GM21723 (cell line): ENCODE measurements around the gene ERP44.
A peak's percentile ranks its signal among the peaks of the same experiment; 100 is the strongest.

Experiments used
- ATAC-seq: cut with Tn5 transposase; IDR thresholded peaks from one replicate; pipeline ENCODE4 v1.9.1; 2021; ENCODE audit warnings: mild to moderate bottlenecking, moderate library complexity; ENCODE audit not compliant: unreplicated experiment

The ERP44 gene

DNA sequence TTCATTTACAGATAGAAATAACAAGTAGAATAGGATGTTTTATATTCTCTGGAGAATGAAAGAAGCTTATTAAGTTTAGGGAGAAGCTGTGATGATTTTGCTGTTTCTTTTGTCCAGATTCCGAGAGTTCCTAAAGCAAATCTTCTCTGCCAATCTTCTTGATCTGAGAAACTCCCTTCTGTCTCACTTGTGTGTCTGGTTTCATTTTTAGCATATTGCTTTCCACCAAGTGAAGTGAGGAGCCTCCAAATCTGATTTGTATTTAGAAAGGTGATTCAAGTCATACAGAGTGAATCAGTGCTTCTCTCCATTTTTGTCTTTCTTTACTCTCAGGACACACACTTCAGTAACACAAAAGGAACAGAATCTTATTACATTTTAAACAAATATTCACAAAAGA is 144.0 kb downstream of the ERP44 start:
- peak; percentile 63 for ATAC-seq

DNA sequence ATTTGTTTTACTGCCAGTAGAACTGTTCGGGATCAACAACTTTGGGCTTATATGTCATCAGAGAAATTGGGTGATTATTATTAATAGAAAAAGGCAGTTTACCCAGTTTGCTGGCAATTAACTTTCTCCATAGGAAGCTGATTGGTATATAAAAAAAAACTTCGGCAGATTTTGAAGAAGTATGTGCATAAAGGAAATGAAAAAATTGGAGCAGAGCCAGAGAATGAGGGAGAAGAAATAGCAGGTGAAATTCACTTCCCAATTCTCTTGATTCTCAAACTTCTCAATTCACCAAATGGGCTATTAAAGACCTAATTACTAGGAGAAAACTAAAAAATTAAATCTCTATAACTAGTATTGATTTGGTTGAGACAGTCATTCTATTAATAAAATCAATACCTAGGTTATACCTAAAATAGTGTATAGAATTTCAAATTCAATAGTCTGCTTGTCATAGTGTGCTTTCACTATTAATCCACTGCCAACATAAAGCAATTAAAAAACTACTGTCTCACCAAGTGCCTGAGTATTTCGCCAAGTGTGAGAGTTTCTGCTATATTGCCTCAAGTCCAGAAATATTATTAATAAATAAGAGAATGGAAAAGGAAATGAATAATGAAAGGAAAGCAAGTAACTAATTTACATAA is 144.8 kb downstream of the ERP44 start:
- ATAC-seq: no peak

- ATAC-seq: no peak
These were observed 149.9 kb downstream of the ERP44 start for GRCh38 chr9:99948896-99949295.

- ATAC-seq: no peak
These were observed 150.3 kb downstream of the ERP44 start for GRCh38 chr9:99948482-99948881.

DNA sequence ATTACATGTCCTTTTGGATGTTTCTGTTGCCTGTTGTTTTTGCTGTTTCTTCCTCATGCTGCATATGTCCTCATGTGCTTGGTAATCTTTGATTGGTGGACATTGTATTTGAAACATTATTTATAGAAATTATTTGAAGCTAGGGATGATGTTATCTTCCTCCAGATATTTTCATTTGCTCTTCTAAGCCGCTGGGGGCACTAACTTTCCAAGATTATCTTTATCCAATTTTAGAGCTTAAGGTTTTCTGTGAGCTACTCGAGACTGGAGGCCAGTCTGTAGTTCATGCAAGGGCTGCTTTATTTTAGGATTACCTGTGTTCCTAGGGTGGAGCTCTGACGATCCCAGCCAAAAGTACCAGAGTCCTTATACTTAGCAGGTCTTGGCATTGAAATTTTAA is 151.4 kb downstream of the ERP44 start:
- ATAC-seq: no peak

GRCh38 chr9:99936947-99937587 is 161.7 kb downstream of the ERP44 start:
- no peak for ATAC-seq

DNA sequence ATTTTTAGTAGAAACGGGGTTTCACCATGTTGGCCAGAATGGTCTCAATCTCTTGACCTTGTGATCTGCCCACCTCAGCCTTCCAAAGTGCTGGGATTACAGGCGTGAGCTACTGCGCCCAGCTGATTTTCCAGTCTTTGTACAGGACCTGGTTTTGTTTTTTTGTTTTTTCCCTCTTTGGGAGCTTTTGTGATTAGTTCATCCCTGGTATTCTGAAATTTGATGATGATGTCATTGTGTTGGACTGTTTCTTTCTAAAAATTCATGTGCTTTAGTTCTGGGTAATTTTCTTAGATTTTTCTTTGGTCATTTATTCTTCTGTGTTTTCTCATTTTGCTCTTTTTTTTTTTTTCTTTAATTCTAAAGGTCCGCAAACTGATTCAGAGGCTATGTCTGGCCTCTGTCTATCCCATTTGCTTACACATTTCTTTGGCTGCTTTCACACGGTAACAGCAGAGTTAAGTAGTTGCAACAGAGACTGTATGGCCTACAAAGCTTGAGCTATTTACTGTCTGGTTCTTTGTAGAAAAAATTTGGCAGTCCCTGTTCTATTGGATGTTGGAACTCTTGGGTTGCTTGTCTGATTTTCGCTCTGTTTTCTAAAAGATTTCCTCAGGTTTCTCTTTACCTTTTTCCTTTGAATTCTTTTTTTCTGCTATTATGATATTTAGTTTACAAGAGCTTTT is 167.5 kb downstream of the ERP44 start:
- no peak for ATAC-seq

DNA sequence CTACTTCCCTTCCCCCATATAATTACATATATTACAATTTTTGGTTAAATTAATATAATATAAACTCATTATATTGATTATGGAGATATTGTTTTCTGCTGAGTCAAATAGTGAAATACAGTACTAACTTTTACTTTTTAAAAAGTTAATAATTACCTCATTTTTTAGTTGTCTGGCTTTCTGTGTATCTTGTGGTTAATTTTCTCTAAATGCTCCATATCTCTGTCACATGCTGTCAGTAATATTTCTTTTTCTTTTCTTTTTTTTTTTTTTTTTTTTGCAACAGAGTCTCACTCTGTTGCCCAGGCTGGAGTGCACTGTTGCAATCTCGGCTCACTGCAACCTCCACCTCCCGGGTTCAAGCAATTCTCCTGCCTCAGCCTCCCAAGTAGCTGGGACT is 169.1 kb downstream of the ERP44 start:
- ATAC-seq: no peak
